Loucy (cell line): Measurements from ENCODE around the gene ADCY4.

Experiments used
- CTCF ChIP-seq: fragments of 200-600 bp; sonication (generic); conservative IDR thresholded peaks from 2 replicates; pipeline ENCODE4 v1.5.1; 2014; ENCODE audit warnings: mild to moderate bottlenecking, antibody characterized with exemption, low read length
- EZH2phosphoT487 ChIP-seq: fragments of 200-600 bp; IDR thresholded peaks from 2 replicates; pipeline ENCODE4 v1.6.1; 2018; ENCODE audit warnings: antibody characterized with exemption, mild to moderate bottlenecking, moderate library complexity, borderline replicate concordance

- TF ChIP-seq CTCF (no peak), EZH2phosphoT487 (no peak)
These were observed 35.9 kb upstream of the ADCY4 start for GRCh38 chr14:24370748-24371147.
